GM21360 (cell line): ENCODE data around the gene IRS2.

ENCODE experiments used
- ATAC-seq: cut with Tn5 transposase; IDR thresholded peaks from one replicate; pipeline ENCODE4 v1.9.1; 2021; ENCODE audit warnings: mild to moderate bottlenecking, moderate library complexity; ENCODE audit not compliant: unreplicated experiment

Gene IRS2

DNA sequence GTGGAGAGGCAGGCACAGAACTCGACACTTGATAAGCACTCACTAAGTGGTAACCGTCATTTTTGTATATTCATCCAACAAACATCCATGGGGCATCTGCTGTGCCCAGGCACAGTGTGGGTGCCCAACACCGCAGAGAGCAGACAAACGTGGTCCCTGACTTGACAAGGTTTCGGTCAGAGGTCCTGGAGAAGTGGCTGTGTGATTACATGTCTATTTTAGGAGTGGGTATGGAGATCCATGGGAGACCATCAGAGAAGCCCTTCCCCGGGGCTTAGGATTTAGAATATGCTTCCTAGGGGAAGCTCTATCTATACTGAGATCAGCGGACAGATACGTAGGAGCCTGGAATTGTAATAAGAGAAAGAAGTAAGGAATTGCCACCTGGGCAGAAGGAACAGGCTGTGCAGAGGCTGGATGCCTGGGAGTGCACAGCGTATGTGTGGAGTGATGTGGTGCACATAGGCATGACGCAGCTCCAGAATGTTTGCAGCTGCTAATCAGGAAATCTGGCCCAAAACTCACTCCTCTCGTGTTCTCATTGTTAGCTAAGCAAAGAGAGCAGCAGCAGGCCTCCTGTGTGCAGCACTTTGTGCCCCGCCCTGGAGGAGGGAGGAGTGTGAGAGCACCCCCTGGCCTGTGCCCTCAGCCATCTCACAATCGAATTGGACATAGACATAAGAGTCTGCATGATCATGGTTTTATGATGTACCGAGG is 23.0 kb upstream of the IRS2 start:
- no peak for ATAC-seq

DNA sequence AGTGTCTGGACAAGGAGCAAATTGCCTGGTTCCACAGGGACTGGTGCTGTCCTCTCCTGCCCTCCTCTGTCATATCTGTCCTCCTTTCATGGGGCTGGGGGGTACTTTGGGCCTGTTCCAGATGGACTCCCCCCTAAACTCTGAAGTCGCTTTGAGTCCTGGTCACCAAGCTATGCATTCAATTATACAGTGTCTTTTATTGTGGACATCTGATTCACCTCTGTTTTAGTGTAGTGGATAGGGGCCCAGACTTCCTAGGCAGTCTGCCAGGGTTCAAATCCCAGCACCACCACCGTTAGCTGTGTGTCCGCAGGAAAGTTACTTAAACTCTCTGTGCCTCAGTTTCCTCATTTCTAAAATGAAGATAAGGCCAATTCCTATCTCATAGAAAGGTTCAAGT is 21.0 kb upstream of the IRS2 start:
- ATAC-seq, result no peak

DNA sequence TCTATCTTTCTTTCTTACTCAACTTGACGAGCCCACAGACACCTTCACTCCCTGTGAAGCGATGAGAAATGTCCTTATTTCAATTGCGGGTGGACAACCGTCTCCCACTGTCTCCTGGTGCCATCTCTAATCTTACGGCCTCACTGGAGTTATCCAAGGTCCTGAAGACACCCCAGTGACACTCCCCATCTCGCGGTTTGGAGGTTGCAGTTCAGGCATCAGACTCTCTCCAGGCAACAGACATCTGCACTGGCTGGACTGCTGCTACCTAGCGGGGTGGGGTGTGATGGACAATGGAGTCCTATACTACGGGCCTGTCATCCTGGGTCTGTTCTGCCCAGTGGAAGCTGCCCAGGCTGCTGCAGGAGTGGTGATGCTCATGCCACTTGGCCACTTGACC is 18.3 kb upstream of the IRS2 start:
- no peak for ATAC-seq

DNA sequence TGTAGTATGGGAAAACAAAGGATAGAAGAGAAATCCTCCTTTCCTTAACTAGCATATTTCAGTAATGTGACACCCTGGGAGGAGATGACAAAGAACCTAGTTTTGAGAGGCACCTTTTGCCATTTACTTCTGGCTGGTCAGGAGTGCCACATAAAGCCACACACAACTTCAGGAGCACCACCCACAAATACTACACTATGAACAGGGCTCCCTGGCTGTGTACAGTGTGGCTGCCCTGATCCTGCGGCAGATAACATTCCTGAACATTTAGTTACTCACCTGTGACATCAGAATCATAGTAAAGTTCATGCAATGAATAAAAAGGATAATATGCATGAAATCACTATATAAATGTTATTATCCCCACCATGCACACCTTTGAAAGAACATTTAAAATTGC is 17.4 kb upstream of the IRS2 start:
- no peak for ATAC-seq

DNA sequence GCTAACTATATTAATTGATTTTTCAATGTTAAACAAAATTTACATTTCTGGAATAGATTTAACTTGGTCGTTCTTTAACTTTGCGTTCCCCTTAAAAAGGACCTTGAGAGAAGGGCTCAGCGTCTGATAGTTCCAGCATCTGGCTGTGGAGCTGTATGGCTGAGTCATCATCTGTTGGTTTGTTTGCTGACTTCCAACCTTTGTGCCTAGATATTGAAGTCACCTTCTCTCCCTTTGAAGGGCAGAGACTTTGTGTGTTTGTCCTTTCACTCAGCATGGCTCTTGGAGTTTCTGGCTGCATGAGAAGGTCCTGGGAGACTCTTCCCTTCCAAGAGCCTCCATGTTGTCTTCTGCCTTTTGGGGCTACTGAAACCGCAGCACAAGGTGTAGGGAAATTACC is 16.6 kb upstream of the IRS2 start:
- ATAC-seq, result no peak

DNA sequence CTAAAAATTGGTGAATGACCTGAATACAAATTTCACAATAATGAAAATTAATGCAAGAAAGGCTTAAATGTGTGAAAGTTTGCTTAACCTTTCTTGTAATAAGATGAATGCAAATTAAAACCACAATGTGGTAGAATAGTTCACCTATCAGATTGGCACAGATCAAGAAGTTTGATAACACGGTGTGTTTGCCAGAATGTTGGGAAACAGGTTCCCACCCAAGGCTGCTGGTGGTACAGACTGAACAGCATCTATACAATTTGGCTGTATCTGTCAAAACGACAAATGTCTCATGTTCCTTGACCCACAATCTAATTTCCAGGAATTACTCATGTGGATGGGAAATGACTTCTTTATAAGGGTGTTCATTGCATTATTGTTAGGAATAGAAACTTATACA is 8.6 kb upstream of the IRS2 start:
- no peak for ATAC-seq

DNA sequence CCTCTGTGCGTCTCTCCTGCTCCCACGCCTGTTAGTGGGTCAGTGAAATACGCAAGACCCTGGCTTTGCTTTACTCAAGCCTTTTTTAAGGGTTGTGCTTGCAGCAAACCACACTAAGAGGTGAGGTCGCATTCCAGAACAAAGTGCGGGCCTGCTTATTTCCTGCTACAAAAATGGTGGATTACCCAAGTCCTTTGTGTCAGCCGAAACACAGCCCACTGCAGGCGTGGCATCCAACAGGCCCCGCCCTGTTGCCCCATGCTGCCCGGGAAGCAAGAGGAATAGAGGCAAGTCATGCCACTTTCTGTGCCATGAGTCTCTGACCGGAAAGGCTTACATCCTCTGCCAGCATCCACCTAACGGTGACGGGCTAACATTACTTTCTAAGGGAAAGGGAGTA is 7.7 kb upstream of the IRS2 start:
- no peak for ATAC-seq

DNA sequence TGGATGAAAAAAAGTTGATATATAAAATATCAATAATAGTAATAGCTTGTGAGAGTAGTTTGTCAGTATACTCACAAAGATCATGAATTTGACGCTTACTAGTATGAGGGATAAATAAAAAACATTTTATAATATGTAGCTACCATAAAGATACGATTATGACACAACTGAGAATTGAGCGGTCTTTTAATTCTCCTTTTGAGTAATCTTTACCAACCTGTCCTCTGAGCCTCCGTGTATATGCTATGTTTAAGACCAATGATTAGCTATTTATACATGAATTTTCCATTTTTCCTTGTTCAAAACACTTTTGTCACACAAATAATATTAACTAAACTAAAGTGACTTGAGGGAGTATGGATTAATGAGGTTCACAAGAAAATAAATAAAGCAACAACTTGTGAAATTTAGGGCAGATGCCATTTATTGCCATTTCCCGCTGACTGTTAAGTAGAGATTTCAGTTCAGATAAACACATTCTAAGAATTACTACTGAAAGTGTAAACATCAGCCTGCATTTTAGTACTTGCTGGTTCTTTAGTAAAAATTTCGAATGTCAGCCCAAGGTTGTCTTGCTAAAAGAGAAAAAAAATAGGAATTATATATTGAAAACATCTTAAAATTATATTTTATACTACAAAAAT is 6.2 kb upstream of the IRS2 start:
- no peak for ATAC-seq

DNA sequence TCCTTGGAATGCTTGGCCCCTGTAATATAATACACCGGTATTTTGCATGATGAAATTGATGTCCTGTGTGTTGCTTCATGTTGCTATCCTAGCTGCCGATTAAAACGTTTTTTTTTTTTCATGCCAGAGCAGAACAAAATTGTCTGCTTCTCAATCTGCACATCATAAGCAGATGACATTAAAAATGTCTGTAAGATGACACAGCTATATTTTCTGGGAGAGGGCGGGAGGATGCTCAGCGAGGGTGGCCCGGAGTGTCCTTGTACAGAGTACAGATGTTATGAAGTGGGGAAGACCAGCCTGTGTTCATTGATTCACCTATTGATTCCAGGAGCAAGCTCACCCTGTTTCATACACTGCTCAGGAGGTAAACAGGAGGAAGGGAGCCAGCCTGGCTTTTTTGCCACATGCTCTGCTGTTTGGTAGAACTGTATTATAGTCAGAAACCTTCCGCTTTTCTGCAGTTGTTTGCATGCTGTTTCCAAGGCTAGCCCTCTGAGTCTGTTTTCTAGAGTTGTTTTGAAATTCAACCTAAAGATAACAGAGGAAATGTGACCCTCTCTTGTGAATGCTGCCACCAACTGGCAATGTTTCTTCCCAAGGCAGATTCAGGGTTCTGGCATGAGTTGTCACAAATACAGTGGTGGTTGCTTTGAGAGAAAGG is 4.7 kb upstream of the IRS2 start:
- no peak for ATAC-seq

DNA sequence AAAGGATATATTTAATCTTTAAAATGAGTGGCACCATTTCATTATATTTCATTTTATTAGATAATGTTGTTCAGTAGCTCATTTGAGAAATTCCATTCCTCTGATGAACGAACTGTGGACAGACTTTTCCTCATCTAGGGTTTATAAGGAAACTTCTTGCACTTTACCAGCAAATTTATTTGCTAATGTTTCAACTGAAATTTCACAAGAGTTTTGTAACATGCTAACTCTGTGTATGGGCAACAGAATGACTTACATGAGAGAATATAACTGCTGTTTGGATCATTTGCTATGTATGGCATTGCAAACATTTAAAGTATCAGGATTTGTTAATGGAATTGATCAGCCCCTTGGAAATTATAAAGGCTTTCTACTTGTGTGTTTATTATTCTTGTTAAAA is 3.7 kb upstream of the IRS2 start:
- ATAC-seq, result no peak

DNA sequence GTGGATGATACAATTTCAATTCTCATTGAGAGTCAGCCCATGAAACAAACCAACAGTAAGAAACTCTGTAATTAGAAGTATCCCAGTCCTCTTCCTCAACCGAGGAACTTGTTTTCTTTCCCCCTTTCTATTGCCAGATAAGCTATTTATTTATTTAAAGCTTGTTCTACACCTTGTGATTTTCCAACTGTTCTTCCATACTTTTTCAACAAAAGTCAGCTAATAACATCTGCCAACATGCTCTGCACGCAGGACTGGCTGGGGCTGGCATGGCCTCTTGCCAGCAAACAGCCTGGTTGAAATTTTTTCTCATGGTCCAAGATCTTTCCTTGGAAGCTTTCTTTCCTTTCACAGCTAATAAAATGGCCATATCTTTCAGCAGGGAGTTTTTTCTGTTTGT is 2.9 kb upstream of the IRS2 start:
- ATAC-seq, result no peak

DNA sequence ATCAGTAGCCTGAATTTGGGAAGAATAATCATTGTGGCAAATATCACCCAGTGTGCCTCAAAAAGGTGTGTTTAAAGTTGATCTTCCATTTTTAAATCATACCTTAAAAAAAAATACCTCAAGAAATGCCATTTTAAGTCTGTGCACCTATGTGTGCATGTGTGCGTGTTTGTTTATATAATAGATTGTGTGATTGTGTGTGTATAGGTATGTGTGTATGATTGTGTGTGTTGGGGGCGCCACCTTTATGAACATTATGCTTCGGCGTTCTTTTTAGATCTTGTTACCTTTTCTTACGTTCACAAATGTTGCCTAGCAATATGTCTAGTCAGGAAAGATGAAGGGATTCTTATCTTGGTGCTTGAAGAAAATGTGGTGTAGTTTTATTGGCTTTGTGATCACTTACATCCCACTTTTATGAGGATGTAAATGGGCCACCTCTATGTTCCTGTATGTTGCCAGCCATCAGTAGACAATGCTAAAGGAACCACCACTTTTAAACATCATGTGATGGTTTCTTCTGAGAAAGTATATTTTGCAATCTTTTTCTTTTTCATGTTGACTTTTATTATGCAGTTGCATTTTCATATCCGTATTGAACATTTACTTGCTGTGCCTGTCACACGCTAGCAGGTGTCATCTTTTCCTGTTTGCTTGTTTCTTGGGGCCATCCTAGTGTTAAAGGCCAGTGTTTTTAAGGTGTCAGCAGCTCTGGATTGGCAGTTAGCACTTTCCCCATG is 2.2 kb upstream of the IRS2 start:
- no peak for ATAC-seq

DNA sequence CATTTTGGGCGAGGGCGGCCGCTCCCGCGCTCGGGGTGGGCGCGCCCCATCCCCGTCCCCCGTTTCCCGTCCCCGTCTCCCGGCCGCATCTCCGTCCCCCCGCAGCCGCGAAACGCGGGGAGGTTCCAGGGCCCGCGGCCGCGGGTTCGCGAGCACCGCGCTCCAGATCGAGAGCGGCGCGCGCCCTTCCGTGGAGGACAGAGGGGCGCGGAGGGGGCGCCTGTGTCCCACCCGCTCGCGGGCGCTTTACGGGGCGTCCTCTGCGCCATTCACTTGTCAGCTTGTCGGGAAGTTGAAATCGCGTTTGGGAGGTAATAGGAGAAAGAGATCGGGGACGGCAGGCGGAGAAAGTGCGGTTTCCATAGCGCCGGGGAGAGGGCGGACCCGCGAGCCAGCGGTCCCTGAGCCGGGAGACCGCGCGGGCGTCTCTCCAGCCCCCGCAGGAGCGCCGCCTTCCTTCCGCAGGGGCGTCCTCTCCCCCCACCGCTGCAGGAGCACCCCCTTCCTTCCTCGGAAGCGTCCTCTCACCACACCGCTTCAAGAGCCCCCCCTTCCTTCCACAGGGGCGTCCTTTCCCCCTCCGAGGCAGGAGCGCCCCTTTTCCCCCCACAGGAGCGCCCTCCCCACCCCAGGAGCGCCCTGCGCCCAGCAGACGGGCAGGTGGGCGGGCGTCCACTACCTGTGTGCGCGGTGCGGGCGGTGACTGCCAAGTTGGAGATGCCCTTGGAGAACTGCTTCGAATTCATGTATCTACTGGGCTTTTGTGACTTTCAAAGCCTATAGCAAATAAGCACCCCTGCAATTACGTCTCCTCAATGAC is 962 bp upstream of the IRS2 start:
- ATAC-seq, result no peak

DNA sequence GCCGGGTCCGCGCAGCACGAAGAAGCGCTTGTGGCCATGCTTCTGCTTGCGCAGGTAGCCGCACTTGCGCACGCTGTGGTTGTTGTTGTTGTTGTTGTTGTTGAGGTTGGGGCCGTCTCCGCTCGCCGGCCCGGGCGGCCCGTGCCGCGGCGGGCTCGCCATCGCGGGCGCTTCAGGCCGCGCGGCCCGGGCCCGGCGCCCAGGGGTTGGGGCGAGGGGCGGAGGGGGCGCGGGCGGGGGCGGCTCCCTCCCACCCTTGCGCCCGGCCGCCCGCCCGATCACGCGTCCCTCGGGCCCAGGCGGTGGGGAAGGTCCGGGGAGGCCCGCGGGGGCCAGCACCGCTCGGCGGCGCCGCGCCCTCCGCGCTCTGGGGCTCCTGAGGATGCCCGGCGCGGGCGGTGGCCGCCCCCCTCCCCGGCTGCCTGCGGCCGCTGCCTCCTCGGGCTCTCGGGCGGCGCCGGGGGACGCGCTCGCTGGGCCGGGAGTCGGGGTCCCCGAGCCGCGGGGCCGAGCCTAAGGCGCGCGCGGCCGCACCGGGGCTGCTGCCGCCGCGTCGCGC is 412 bp downstream of the IRS2 start:
- no peak for ATAC-seq

DNA sequence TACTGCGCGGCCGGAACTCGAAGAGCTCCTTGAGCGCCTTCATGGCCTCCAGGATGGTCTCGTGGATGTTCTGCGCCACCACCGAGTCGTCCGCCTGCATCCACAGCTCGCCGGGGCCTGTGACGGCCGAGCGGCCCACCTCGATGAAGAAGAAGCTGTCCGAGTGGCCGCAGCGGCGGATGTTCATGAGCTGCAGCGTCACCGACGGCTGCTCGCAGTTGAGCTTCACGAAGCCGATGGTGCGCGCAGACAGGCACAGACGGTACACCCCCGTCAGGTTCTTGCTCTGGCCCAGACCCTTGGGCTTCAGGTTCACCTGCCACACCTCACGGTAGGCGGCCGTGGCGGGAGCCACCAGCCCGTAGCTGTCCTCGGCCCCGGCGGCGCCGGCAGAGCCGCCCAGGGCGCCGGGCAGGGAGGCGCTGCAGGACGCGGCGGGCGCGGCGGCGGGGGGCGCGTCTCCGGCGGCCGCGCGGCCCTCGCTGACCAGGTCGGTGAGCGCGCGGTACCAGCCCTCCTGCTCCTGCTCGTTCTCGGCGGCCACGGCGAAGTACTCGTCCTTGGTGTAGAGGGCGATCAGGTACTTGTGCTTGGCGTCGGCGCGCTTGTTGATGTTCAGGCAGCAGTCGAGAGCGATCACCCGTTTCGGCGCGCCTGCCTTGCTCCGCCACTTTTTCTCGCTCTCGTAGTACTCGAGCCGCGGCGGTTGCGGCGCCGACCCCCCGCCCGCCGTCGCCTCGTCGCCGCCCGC is 1.1 kb downstream of the IRS2 start:
- no peak for ATAC-seq

DNA sequence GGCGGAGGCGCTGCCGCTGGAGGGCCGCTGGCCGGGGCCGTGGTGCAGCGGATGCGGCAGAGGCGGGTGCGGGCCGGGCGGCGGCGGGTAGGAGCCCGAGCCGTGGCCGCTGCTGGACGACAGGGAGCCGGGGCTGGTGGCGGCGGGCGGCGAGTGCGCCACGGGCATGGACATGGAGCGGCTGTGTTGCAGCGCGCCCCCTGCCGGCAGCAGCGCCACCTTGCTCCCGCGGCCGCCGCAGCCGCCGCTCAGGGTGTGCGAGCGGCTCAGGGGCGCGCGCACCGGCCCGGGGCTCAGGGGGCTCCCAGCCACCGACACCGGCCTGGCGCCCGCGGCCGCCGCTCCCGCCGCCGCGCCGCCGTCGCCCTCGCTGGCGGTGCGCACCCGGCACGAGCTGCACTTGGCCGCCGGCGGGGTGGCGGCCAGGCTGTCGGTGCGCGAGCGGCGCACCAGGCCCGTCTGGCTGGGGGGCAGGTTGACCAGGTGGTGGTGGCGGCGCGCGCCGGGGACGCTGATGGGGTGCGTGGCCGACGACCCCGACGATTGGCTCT is 1.7 kb downstream of the IRS2 start:
- no peak for ATAC-seq

DNA sequence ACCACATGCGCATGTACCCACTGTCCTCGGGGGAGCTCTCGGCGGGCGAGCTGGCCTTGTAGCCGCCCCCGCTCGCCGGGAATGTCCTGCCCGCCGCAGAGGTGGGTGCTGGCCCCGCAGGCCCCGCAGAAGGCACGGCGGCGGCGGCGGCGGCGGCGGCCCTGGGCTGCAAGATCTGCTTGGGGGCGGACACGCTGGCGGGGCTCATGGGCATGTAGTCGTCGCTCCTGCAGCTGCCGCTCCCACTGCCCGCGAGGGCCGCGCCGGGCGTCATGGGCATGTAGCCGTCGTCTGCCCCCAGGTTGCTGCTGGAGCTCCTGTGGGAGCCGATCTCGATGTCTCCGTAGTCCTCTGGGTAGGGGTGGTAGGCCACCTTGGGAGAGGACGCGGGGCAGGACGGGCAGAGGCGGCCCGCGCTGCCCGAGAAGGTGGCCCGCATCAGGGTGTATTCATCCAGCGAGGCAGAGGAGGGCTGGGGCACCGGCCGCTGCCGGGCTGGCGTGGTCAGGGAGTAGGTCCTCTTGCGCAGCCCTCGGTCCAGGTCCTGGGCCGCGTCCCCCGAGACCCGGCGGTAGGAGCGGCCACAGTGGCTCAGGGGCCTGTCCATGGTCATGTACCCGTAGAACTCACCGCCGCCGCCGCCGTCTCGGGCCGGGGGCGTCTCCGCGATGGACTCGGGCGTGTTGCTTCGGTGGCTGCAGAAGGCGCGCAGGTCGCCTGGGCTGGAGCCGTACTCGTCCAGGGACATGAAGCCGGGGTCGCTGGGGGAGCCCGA is 2.4 kb downstream of the IRS2 start:
- ATAC-seq, result no peak

DNA sequence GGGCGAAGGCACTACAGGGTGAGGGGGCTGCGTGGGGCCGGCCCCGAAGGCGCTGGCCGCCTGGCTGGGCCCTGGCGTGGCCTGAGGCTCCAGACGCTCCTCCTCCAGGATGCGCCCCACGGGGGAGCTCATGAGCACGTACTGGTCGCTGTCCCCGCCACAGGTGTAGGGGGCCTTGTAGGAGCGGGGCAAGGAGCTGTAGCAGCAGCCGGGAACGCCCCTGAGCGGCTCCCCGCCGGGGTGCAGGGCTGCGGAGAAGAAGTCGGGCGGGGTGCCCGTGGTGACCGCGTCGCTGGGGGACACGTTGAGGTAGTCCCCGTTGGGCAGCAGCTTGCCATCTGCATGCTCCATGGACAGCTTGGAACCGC is 3.0 kb downstream of the IRS2 start:
- ATAC-seq, result no peak
